ENCODE data around the gene POR.
A peak's percentile ranks its signal among the peaks of the same experiment; 100 is the strongest.
"Not testable (repeated sequence)": the region's sequence is repeated elsewhere in the genome, so short reads cannot be mapped to it uniquely, and the experiment has no call there.

Gene POR

DNA sequence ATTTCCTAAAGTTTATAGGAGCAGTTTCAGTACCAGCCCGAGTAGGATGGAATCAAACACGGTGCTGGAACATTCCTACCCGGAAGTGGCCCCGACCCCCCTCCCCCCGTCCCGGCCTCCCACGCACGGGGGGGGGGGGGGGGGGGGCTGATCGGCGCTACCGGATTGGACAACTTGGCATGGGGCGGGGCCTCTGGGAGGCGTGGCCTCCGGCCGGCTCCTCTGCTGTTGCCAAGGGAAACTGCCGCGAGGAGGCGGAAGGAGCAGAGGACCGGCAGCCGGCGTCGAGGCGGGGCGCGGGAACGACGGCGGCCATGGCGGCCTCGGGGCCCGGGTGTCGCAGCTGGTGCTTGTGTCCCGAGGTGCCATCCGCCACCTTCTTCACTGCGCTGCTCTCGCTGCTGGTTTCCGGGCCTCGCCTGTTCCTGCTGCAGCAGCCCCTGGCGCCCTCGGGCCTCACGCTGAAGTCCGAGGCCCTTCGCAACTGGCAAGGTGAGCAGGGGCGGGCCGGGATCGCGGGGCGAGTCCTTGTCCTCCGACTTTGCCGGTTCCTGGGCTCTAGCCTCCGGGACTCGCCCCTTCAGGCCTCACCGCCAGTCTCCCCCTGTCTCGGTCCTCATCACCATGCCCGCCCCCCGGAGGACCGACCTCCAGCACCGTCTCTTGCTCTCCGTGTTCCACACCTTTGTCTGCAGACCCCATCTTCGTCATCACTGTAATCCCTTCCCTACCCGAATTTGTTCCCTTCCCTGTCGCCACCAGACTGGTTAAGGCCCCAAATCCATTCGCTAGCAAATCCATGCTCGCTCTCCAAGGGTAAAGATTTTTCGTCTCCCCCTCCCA, 36.0 kb upstream of the POR start, which contains the start of gene RHBDD2:
Gene RHBDD2, plus strand, starts transcription at position 266 of the 843 bp plus-strand sequence. Its CDS starts 49 bp downstream, at position 315.
- TF ChIP-seq, protein P1, sequence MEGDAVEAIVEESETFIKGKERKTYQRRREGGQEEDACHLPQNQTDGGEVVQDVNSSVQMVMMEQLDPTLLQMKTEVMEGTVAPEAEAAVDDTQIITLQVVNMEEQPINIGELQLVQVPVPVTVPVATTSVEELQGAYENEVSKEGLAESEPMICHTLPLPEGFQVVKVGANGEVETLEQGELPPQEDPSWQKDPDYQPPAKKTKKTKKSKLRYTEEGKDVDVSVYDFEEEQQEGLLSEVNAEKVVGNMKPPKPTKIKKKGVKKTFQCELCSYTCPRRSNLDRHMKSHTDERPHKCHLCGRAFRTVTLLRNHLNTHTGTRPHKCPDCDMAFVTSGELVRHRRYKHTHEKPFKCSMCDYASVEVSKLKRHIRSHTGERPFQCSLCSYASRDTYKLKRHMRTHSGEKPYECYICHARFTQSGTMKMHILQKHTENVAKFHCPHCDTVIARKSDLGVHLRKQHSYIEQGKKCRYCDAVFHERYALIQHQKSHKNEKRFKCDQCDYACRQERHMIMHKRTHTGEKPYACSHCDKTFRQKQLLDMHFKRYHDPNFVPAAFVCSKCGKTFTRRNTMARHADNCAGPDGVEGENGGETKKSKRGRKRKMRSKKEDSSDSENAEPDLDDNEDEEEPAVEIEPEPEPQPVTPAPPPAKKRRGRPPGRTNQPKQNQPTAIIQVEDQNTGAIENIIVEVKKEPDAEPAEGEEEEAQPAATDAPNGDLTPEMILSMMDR (IDR thresholded peaks at IDR 0.05; ENCODE audit: insufficient read depth, low read depth, low read length, missing control alignments): no peak
- peak; percentile 96 for DNase-seq (ENCODE audit: low read depth)
- H3K4me3 ChIP-seq (ENCODE audit: low read depth, low read length): peak within 1 kb of the TSS; percentile 86

DNA sequence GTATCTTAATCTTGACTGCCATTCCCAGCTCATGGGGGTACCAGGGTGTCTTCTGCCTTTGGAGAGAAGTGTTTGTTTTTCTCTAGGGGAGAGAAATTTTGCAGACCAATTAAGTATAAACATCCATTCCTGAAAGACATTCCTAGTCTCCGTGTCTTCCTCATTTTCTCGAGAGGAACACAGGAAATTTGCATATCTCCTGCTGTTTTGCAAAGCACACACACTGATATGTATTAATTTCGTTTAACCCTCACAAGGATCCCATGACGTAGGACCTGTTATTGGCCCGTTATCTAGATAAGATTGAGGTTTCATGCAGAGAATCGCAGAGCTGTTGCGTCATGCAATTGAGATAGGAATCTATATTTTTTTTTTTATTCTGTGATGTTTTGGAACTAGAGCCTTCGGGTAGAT, 35.2 kb upstream of the POR start:
- no peak for DNase-seq (ENCODE audit: low read depth)
- TF ChIP-seq, protein P1 (IDR thresholded peaks at IDR 0.05; ENCODE audit: insufficient read depth, low read depth, low read length, missing control alignments): no peak
- peak overlapping the region; percentile 86 for H3K4me3 ChIP-seq (ENCODE audit: low read depth, low read length)

DNA sequence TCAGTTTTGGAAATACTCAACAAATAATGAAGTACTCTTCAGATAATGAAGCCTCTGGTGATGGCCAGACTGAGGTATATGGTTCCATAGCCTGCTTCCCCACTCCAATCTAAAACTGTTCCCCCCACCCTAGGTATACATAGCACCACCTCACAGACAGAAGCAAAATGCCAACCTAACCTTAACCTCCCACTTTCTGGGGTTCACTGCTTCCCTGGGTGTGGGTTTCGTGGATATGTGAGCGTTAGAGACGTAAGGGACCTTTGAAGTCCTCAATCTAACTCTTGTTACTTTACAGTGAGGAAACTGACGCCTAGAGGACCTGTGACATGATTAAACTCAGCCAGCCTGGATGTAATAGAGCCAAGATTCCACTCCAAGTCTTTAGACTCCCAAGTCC, 34.7 kb upstream of the POR start:
- H3K4me3 ChIP-seq (ENCODE audit: low read depth, low read length): no peak overlapping the region
- no peak for DNase-seq (ENCODE audit: low read depth)
- TF ChIP-seq, protein P1 (IDR thresholded peaks at IDR 0.05; ENCODE audit: insufficient read depth, low read depth, low read length, missing control alignments): no peak

DNA sequence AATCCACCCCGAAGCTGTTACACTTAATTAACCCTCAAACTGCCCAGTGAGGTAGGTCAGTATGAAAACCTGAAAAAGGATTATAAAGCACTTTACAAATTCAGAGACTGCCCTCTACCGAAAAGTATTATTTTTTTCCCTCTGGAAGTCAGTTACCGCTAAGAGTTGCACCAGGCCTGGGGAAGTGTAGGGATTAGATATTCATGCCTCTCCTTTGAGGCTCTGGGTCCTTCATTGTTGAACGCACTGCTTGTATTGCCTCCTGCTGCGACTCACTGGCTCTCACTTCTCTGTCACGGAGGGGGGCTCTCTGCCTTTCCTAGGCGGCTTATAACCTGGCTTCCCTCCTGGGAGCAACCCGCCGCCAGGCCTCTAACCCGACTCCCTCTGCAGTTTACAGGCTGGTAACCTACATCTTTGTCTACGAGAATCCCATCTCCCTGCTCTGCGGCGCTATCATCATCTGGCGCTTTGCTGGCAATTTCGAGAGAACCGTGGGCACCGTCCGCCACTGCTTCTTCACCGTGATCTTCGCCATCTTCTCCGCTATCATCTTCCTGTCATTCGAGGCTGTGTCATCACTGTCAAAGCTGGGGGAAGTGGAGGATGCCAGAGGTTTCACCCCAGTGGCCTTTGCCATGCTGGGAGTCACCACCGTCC, 33.4 kb upstream of the POR start:
- no peak overlapping the region for H3K4me3 ChIP-seq (ENCODE audit: low read depth, low read length)
- DNase-seq (ENCODE audit: low read depth): no peak
- TF ChIP-seq, protein P1 (IDR thresholded peaks at IDR 0.05; ENCODE audit: insufficient read depth, low read depth, low read length, missing control alignments): no peak

DNA sequence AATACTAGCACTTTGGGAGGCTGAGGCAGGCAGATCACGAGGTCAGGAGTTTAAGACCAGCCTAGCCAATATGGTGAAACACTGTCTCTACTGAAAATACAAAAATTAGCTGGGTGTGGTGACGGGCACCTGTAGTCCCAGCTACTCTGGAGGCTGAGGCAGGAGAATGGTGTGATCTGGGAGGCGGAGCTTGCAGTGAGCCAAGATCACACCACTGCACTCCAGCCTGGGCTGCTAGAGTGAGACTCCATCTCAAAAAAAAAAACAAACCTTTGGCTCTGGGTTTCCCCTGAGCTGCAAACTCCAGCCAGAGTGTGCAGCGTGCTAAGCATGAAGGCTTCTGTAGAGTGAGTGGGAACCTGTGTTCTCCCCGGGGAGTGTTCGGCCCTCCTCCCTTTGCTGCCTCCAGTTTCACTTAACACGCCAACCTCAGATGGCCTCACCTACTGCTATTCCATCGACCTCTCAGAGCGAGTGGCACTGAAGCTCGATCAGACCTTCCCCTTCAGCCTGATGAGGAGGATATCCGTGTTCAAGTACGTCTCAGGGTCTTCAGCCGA, 31.6 kb upstream of the POR start:
- DNase-seq (ENCODE audit: low read depth): peak; percentile 45
- not testable (repeated sequence) for H3K4me3 ChIP-seq (ENCODE audit: low read depth, low read length)

DNA sequence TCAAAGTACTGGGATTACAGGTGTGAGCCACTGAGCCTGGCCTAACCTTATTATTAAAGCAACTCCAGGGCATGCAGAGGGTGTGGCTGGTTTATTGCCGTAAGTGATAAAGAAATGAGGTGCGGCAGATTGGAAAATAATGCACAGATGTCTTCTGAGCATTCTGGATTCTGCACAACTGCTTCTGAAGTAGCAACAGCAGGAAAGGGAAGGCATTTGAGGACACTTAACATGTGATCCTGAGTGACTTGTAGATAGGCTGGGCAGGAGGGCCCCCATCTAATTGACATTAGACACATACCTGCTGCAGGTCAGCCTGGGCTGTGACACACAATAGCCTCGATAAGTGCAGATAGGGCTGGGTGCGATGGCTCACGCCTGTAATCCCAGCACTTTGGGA, 30.5 kb upstream of the POR start:
- TF ChIP-seq, protein P1 (IDR thresholded peaks at IDR 0.05; ENCODE audit: insufficient read depth, low read depth, low read length, missing control alignments): no peak
- no peak overlapping the region for H3K4me3 ChIP-seq (ENCODE audit: low read depth, low read length)
- no peak for DNase-seq (ENCODE audit: low read depth)

DNA sequence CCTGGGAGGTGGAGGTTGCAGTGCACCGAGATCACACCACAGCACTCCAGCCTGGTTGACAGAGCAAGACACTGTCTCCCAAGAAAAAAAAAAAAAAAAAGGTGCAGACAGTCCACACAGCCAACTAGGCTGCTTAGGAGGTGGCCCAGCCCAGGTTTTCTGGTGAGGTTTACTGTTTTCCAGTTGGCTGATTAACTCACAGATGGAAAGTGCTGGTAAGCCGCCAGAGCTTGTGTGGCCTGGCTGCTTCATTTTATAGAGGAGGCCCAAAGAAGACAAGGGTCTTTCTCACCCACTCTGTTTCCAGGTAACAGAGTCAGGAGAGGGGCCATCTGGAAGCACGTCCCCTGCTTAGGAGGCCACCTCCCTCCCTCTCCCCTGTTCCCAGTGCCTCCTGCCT, 29.9 kb upstream of the POR start:
- no peak for DNase-seq (ENCODE audit: low read depth)
- TF ChIP-seq, protein P1 (IDR thresholded peaks at IDR 0.05; ENCODE audit: insufficient read depth, low read depth, low read length, missing control alignments): no peak
- H3K4me3 ChIP-seq (ENCODE audit: low read depth, low read length): no peak overlapping the region

All from GM12865 (cell line).